Stomach (tissue), 4 donors: ENCODE data around the gene PDS5A.

ENCODE experiments used
- POLR2AphosphoS5 ChIP-seq, 3 donors: sonication (generic); formaldehyde crosslinking; IDR thresholded peaks; one replicate each; pipeline ENCODE4 v1.6.1; 2016; ENCODE audit warnings: antibody characterized with exemption in 3 of 3
- TF ChIP-seq, protein P1 (sequence below), 7 experiments: fragments of 450-650 bp in 4 of 7; fragments of 200-600 bp in 3 of 7; sonication (generic) in 3 of 7; IDR thresholded peaks; one replicate each; pipeline ENCODE4 v1.5.1; 2016 to 2019; ENCODE audit warnings: antibody characterized with exemption in 7 of 7, control low read depth in 2 of 7, mild to moderate bottlenecking in 1 of 7

DNA sequence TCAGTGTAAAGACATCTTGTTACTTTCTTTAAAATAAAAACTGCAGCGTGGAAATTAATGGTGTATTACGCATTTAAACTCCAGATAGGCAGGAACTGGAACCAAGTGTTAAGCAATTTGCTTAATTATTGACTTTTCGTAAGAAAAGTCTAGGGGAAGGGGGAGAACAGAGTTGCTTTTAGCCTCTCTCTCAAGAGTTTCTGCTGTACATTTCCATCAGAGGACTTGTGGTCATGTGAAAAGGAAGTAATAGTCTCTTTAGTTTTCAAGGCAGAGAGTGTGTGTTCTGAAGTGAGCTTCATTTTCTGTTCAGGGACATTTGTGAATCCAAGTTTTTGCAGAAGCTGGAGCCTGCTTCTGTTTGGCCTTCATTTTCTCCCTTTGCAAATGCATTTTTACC lies 152.6 kb downstream of the PDS5A start:
- TF ChIP-seq POLR2AphosphoS5 (IDR thresholded peaks at IDR 0.05): no peak
- TF ChIP-seq, protein P1, sequence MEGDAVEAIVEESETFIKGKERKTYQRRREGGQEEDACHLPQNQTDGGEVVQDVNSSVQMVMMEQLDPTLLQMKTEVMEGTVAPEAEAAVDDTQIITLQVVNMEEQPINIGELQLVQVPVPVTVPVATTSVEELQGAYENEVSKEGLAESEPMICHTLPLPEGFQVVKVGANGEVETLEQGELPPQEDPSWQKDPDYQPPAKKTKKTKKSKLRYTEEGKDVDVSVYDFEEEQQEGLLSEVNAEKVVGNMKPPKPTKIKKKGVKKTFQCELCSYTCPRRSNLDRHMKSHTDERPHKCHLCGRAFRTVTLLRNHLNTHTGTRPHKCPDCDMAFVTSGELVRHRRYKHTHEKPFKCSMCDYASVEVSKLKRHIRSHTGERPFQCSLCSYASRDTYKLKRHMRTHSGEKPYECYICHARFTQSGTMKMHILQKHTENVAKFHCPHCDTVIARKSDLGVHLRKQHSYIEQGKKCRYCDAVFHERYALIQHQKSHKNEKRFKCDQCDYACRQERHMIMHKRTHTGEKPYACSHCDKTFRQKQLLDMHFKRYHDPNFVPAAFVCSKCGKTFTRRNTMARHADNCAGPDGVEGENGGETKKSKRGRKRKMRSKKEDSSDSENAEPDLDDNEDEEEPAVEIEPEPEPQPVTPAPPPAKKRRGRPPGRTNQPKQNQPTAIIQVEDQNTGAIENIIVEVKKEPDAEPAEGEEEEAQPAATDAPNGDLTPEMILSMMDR (IDR thresholded peaks at IDR 0.05): no peak
